Neural cell (in vitro differentiated cells): ENCODE measurements around the gene PLA2G4B. TPM values are rescaled to one million over a fixed set of nuclear protein-coding genes. Genes with fewer than 3 reads are reported as not detected.

Experiments used
- H2AFZ ChIP-seq: fragments of 200-600, 300-800 bp; sonication (generic), shearing (Covaris generic); 2 replicates; pipeline ENCODE4 v1.6.0; 2014; ENCODE audit warnings: low read depth, mild to moderate bottlenecking, antibody characterized with exemption, low read length, moderate library complexity
- H3F3A ChIP-seq: fragments of 200-600 bp; shearing (Covaris generic); 2 replicates; pipeline ENCODE4 v1.6.1; 2016; ENCODE audit warnings: mild to moderate bottlenecking, moderate library complexity, mixed read lengths, antibody characterized with exemption, low read length; ENCODE audit not compliant: insufficient read depth, poor library complexity, severe bottlenecking
- H3K27ac ChIP-seq: fragments of 200-600, 300-800 bp; sonication (generic), shearing (Covaris generic); 2 replicates; pipeline ENCODE4 v1.5.1; 2014; ENCODE audit warnings: mild to moderate bottlenecking, low read length, moderate library complexity
- H3K27me3 ChIP-seq: fragments of 300-800, 200-600 bp; sonication (generic), shearing (Covaris generic); 2 replicates; pipeline ENCODE4 v1.6.0; 2014; ENCODE audit warnings: mild to moderate bottlenecking, low read depth, low read length, moderate library complexity; ENCODE audit not compliant: insufficient read depth
- H3K36me3 ChIP-seq: fragments of 300-800, 200-600 bp; sonication (generic), shearing (Covaris generic); 2 replicates; pipeline ENCODE4 v1.5.1; 2014; ENCODE audit warnings: mild to moderate bottlenecking, antibody characterized with exemption, low read length, moderate library complexity; ENCODE audit not compliant: insufficient read depth
- H3K4me2 ChIP-seq: fragments of 300-800, 200-600 bp; sonication (generic), shearing (Covaris generic); 2 replicates; pipeline ENCODE4 v1.6.0; 2014; ENCODE audit warnings: mild to moderate bottlenecking, low read length
- H3K4me3 ChIP-seq: fragments of 300-800, 200-600 bp; sonication (generic), shearing (Covaris generic); 2 replicates; pipeline ENCODE4 v1.5.1; 2014; ENCODE audit warnings: mild to moderate bottlenecking, low read length, moderate library complexity
- H3K79me2 ChIP-seq: fragments of 200-600 bp; shearing (Covaris generic); replicated peaks from 2 replicates; pipeline ENCODE4 v1.6.0; 2014; ENCODE audit warnings: mild to moderate bottlenecking, low read length, moderate library complexity; ENCODE audit not compliant: insufficient read depth
- H3K9ac ChIP-seq: fragments of 300-800, 200-600 bp; sonication (generic), shearing (Covaris generic); 2 replicates; pipeline ENCODE4 v1.6.1; 2016; ENCODE audit warnings: mild to moderate bottlenecking, low read length, mixed read lengths
- H3K9me2 ChIP-seq: fragments of 200-600 bp; shearing (Covaris generic); 2 replicates; pipeline ENCODE4 v1.6.1; 2016; ENCODE audit warnings: mild to moderate bottlenecking, low read length, mixed read lengths; ENCODE audit not compliant: insufficient read depth
- H3K9me3 ChIP-seq: fragments of 200-600, 300-800 bp; sonication (generic), shearing (Covaris generic); 2 replicates; pipeline ENCODE4 v1.6.1; 2016; ENCODE audit warnings: mild to moderate bottlenecking, mixed run types, low read length, moderate library complexity, mixed read lengths
- H4K20me1 ChIP-seq: fragments of 200-600 bp; shearing (Covaris generic); 2 replicates; pipeline ENCODE4 v1.6.1; 2016; ENCODE audit warnings: mild to moderate bottlenecking, mixed run types; ENCODE audit not compliant: insufficient read depth
- CTCF ChIP-seq: fragments of 450-650 bp; IDR thresholded peaks from 2 replicates; pipeline ENCODE4 v1.5.1; 2014; ENCODE audit warnings: antibody characterized with exemption, mild to moderate bottlenecking, moderate library complexity; ENCODE audit not compliant: poor library complexity, severe bottlenecking
- EP300 ChIP-seq: fragments of 450-650 bp; conservative IDR thresholded peaks from 2 replicates; pipeline ENCODE4 v1.6.1; 2014; ENCODE audit warnings: antibody characterized with exemption, mild to moderate bottlenecking, moderate library complexity; ENCODE audit not compliant: poor library complexity, severe bottlenecking
- EZH2 ChIP-seq: fragments of 200-600, 300-800 bp; shearing (Covaris generic), sonication (generic); IDR thresholded peaks from 2 replicates; pipeline ENCODE4 v1.6.1; 2014; ENCODE audit warnings: antibody characterized with exemption, low read length, borderline replicate concordance, mild to moderate bottlenecking; ENCODE audit not compliant: insufficient read depth, poor library complexity, severe bottlenecking
- MXI1 ChIP-seq: fragments of 450-650 bp; conservative IDR thresholded peaks from 2 replicates; pipeline ENCODE4 v1.6.1; 2014; ENCODE audit warnings: antibody characterized with exemption, mild to moderate bottlenecking; ENCODE audit not compliant: poor library complexity, severe bottlenecking
- POLR2AphosphoS5 ChIP-seq: IDR thresholded peaks from 2 replicates; pipeline ENCODE4 v1.6.1; 2012
- RAD21 ChIP-seq: fragments of 450-650 bp; conservative IDR thresholded peaks from 2 replicates; pipeline ENCODE4 v1.6.1; 2014; ENCODE audit warnings: antibody characterized with exemption, mild to moderate bottlenecking, moderate library complexity
- REST ChIP-seq: IDR thresholded peaks from 2 replicates; pipeline ENCODE4 v1.6.1; 2012; ENCODE audit warnings: borderline replicate concordance
- SMC3 ChIP-seq: fragments of 450-650 bp; conservative IDR thresholded peaks from 2 replicates; pipeline ENCODE4 v1.6.1; 2014; ENCODE audit warnings: antibody characterized with exemption, mild to moderate bottlenecking, moderate library complexity; ENCODE audit not compliant: poor library complexity
- TAF1 ChIP-seq: IDR thresholded peaks from 2 replicates; pipeline ENCODE4 v1.6.1; 2012; ENCODE audit warnings: low read depth
- polyA plus RNA-seq: library from polyadenylated mRNA; depleted of rRNA; stranded (reverse); fragments of >200 nt; gene quantifications from 2 replicates; pipeline ENCODE4 v1.2.3, GENCODE V29; 2014

Gene PLA2G4B
- polyA plus RNA-seq, 1 donor from 2014 or later, result 11.3 TPM

- Histone ChIP-seq H3K9me3 (no peaks in the 10 kb centered on the region), H3K36me3 (no peaks in the 10 kb centered on the region), H3K79me2 (no peaks in the 10 kb centered on the region), H3K27me3 (no peaks in the 10 kb centered on the region), H3F3A (no peaks in the 10 kb centered on the region), H2AFZ (no peak overlapping the region), H3K4me2 (no peak overlapping the region), H3K9ac (no peak overlapping the region), H3K9me2 (no peaks in the 10 kb centered on the region), H3K27ac (no peak overlapping the region), H4K20me1 (no peaks in the 10 kb centered on the region), H3K4me3 (no peak overlapping the region)
- TF ChIP-seq EZH2, result no peak
- TF ChIP-seq MXI1, result no peak
- TF ChIP-seq POLR2AphosphoS5, result no peak
- no peak for TF ChIP-seq SMC3
- no peak for TF ChIP-seq RAD21
- TF ChIP-seq EP300, result no peak
- no peak for TF ChIP-seq REST
- TF ChIP-seq CTCF, result no peak
- TF ChIP-seq TAF1, result no peak
Observed at GRCh38 chr15:41822957-41823356, 15.7 kb upstream of the PLA2G4B start.

GRCh38 chr15:41823502-41823901, 15.1 kb upstream of the PLA2G4B start:
- H3K9ac ChIP-seq, result no peak overlapping the region
- H2AFZ ChIP-seq, result no peak overlapping the region
- no peaks in the 10 kb centered on the region for H3K9me3 ChIP-seq
- H3K36me3 ChIP-seq, result no peaks in the 10 kb centered on the region
- no peak overlapping the region for H3K27ac ChIP-seq
- no peak overlapping the region for H3K4me2 ChIP-seq
- TF ChIP-seq CTCF (no peak), SMC3 (no peak), EZH2 (no peak), MXI1 (no peak), REST (no peak), RAD21 (no peak), POLR2AphosphoS5 (no peak), EP300 (no peak), TAF1 (no peak)
- H3F3A ChIP-seq, result no peaks in the 10 kb centered on the region
- H3K27me3 ChIP-seq, result no peaks in the 10 kb centered on the region
- no peaks in the 10 kb centered on the region for H4K20me1 ChIP-seq
- no peaks in the 10 kb centered on the region for H3K79me2 ChIP-seq
- no peak overlapping the region for H3K4me3 ChIP-seq
- H3K9me2 ChIP-seq, result no peaks in the 10 kb centered on the region
